H1 (cell line): ENCODE measurements around the gene PGAM5. TPM values are rescaled to one million over a fixed set of nuclear protein-coding genes. Genes with fewer than 3 reads are reported as not detected.

Experiments used
- BACH1 ChIP-seq: IDR thresholded peaks from 2 replicates; pipeline ENCODE4 v1.6.1; 2012; ENCODE audit warnings: low read length, improper control_type of control experiment
- SIN3A ChIP-seq, 2 experiments: IDR thresholded peaks in 1 of 2; conservative IDR thresholded peaks in 1 of 2; 2 replicates each; pipeline ENCODE4 v1.6.1; 2011 to 2012; ENCODE audit warnings: low read length in 2 of 2, improper control_type of control experiment in 1 of 2, low read depth in 1 of 2, mild to moderate bottlenecking in 1 of 2
- polyA plus RNA-seq, 7 experiments: library from polyadenylated mRNA; depleted of rRNA in 3 of 7; stranded (reverse) in 5 of 7; unstranded in 2 of 7; fragments of >200 nt in 5 of 7; fragments of 200-250 nt in 2 of 7; gene quantifications; 1 replicate in 5 of 7; 2 replicates in 1 of 7; 4 replicates in 1 of 7; pipeline versions ENCODE4 v1.2.1 to v1.2.3, GENCODE V29; 2011 to 2013; ENCODE audit warnings: missing spikeins in 2 of 7, mixed read lengths in 2 of 7
- total RNA-seq: library from RNA; stranded (reverse); fragmentation: NEBNext Ultra II Directional; extraction: Animal tissue kit (Norgen Biotek cat#: 25700); gene quantifications from 2 replicates; pipeline ENCODE4 v1.2.1, GENCODE V29; 2021

PGAM5 gene
- total and polyA plus RNA-seq, 2 of the 8 experiments (the other 6 are each of a cell fraction or from before 2014, with no cell fraction given), result 66.4 to 84.0 TPM

DNA sequence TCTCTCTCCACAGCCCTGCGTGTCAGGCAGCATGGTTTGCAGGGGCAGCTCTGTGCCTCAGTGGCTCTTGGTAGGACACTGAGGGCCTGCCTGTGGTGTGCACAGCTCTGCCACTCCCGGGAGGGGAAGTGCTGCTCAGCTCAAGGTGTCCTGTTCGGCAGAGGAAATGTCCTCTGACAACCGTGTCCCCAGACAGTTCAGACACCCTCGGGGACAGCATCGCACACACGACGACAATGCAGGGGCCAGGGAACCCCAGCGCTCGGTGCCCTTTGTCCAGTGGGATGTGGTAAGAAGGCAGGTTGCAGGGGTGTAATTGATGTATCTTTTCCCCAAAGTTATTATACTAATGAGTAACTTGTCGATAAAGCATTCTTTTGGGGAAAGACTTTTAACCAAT is 36.8 kb downstream of the PGAM5 start (continued):
- TF ChIP-seq SIN3A (conservative IDR thresholded peaks at IDR 0.05 in 1 of 2, IDR thresholded peaks at IDR 0.05 in 1 of 2; ENCODE audit: low read depth in 1 of 2, low read length in 2 of 2) (no peak), BACH1 (no peak)
